NOMO-1 (cell line): ENCODE results near the gene DNASE2.
A peak's percentile ranks its signal among the peaks of the same experiment; 100 is the strongest.
"Not testable (repeated sequence)": the region's sequence is repeated elsewhere in the genome, so short reads cannot be mapped to it uniquely, and the experiment has no call there.

ENCODE experiments used
- DNase-seq, 2 experiments: peaks; one replicate each; lab custom pipeline; 2025; ENCODE audit not compliant: unreplicated experiment in 2 of 2; lab: John Stamatoyannopoulos, UW

DNASE2 gene

GRCh38 chr19:12881172-12881808 is at the start of gene DNASE2:
Gene DNASE2 (minus strand): TSS chr19:12881449. CDS start chr19:12881375, 74 bp downstream.
- DNase-seq = peak; percentile 94 to 96

GRCh38 chr19:12930002-12930645 is 48.9 kb upstream of the DNASE2 start:
- no peak for DNase-seq

- no peak for DNase-seq
These were observed 43.5 kb upstream of the DNASE2 start for GRCh38 chr19:12924621-12925310.

- DNase-seq = no peak
These were observed 41.7 kb upstream of the DNASE2 start for GRCh38 chr19:12922959-12923358.

- DNase-seq = no peak
These were observed 39.8 kb upstream of the DNASE2 start for GRCh38 chr19:12921047-12921446.

GRCh38 chr19:12918253-12918652 is 37.0 kb upstream of the DNASE2 start:
- no peak for DNase-seq

- DNase-seq = not testable (repeated sequence)
These were observed 34.6 kb upstream of the DNASE2 start for GRCh38 chr19:12915860-12916259.

- DNase-seq = peak; percentile 70 to 73
These were observed 32.8 kb upstream of the DNASE2 start for GRCh38 chr19:12913851-12914690.

GRCh38 chr19:12913011-12913561 is 31.8 kb upstream of the DNASE2 start:
- DNase-seq = no peak

- DNase-seq = no peak
These were observed 31.3 kb upstream of the DNASE2 start for GRCh38 chr19:12912571-12912970.

- no peak for DNase-seq
These were observed 25.9 kb upstream of the DNASE2 start for GRCh38 chr19:12907166-12907565.

GRCh38 chr19:12899891-12900518 is 18.8 kb upstream of the DNASE2 start:
- DNase-seq = no peak

- DNase-seq = no peak
These were observed 15.2 kb upstream of the DNASE2 start for GRCh38 chr19:12896460-12896859.

- DNase-seq = no peak
These were observed 12.3 kb upstream of the DNASE2 start for GRCh38 chr19:12893582-12893981.

- DNase-seq = no peak
These were observed 10.3 kb upstream of the DNASE2 start for GRCh38 chr19:12891553-12892021.

- peak; percentile 100 for DNase-seq
These were observed 9.7 kb upstream of the DNASE2 start, which contains the start of gene GCDH for GRCh38 chr19:12890787-12891552. Gene GCDH (plus strand): TSS chr19:12891160. CDS start chr19:12891305, 145 bp downstream.

- not testable (repeated sequence) for DNase-seq
These were observed 9.1 kb upstream of the DNASE2 start for GRCh38 chr19:12890299-12890786.

GRCh38 chr19:12888006-12888603 is 6.9 kb upstream of the DNASE2 start:
- DNase-seq = no peak
